GM12878 (cell line): ENCODE results near the gene RIMS1. TPM values are rescaled to one million over a fixed set of nuclear protein-coding genes. Genes with fewer than 3 reads are reported as not detected.

Experiments
- BHLHE40 ChIP-seq, 2 experiments: fragments of 450-650 bp in 1 of 2; IDR thresholded peaks; 2 replicates each; pipeline ENCODE4 v1.6.1; 2011 to 2017; ENCODE audit warnings: low read depth in 2 of 2, borderline replicate concordance in 1 of 2, improper control_type of control experiment in 1 of 2, low read length in 1 of 2, mild to moderate bottlenecking in 1 of 2
- MAX ChIP-seq: IDR thresholded peaks from 2 replicates; pipeline ENCODE4 v1.6.1; 2012; ENCODE audit warnings: low read depth, low read length, improper control_type of control experiment
- ZBTB40 ChIP-seq: fragments of 450-650 bp; IDR thresholded peaks from 2 replicates; pipeline ENCODE4 v1.6.1; 2016; ENCODE audit warnings: mild to moderate bottlenecking, moderate library complexity, borderline replicate concordance
- ZNF24 ChIP-seq: fragments of 450-650 bp; IDR thresholded peaks from 2 replicates; pipeline ENCODE4 v1.6.1; 2017; ENCODE audit warnings: antibody characterized with exemption, mild to moderate bottlenecking
- polyA plus RNA-seq, 11 experiments: library from polyadenylated mRNA; depleted of rRNA in 4 of 11; unstranded in 6 of 11; stranded (reverse) in 5 of 11; fragments of >200 nt; fragmentation: Nextera tagmentation in 4 of 11; fragmentation: Illumina TruSeq in 1 of 11; extraction: Ambion mirVana in 4 of 11; extraction: Trizol in 1 of 11; gene quantifications; 1 replicate in 1 of 11; 2 replicates in 10 of 11; pipeline versions ENCODE4 v1.2.1 to v1.2.3, GENCODE V29; 2011 to 2016; ENCODE audit warnings: inconsistent platforms in 2 of 11, missing spikeins in 2 of 11, low read depth in 1 of 11
- total RNA-seq, 4 experiments: library from RNA; depleted of rRNA in 3 of 4; stranded (reverse); fragments of >200 nt in 3 of 4; fragmentation: Illumina TruSeq in 1 of 4; extraction: Trizol in 1 of 4; gene quantifications; 2 replicates each; pipeline versions ENCODE4 v1.2.1 to v1.2.3, GENCODE V29; 2013 to 2021
- TF ChIP-seq, protein P1 (sequence below): fragments of 450-650 bp; IDR thresholded peaks from 2 replicates; pipeline ENCODE4 v1.6.1; 2016; ENCODE audit warnings: mild to moderate bottlenecking
- TF ChIP-seq, protein P2 (sequence below): fragments of 450-650 bp; formaldehyde crosslinking; IDR thresholded peaks from 2 replicates; pipeline ENCODE4 v1.4.0; 2022; ENCODE audit warnings: mild to moderate bottlenecking, moderate library complexity
- TF ChIP-seq, protein P3 (sequence below): fragments of 450-650 bp; IDR thresholded peaks from 2 replicates; pipeline ENCODE4 v1.6.1; 2014; ENCODE audit warnings: mild to moderate bottlenecking

Gene RIMS1
- total and polyA plus RNA-seq, 10 of the 15 experiments (the other 5 are each of a cell fraction or from before 2014, with no cell fraction given) = 0.05 to 0.76 (median 0.23) TPM

DNA sequence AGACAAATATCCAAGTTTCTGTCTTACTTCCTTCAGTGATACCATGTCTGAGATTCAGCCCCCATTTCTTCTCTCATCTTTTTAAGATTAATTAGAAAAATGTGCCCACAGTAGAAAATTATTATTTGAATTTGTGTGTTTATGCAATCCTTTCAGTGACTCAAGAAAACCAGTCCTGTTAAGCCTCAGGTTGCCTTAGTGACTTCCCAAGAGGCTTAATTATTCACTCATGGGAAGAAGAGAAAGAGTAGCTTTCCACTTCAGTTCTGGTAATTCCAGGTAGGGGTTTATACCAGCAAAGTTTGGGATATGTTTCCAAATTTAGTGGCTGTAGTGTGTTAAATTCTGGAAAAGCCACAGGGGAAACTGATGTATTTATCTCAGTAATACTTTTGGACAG, 149.1 kb downstream of the RIMS1 start (continued):
- TF ChIP-seq, protein P1, sequence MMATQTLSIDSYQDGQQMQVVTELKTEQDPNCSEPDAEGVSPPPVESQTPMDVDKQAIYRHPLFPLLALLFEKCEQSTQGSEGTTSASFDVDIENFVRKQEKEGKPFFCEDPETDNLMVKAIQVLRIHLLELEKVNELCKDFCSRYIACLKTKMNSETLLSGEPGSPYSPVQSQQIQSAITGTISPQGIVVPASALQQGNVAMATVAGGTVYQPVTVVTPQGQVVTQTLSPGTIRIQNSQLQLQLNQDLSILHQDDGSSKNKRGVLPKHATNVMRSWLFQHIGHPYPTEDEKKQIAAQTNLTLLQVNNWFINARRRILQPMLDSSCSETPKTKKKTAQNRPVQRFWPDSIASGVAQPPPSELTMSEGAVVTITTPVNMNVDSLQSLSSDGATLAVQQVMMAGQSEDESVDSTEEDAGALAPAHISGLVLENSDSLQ = no peak
- TF ChIP-seq MAX (no peak), BHLHE40 (IDR thresholded peaks at IDR 0.05; ENCODE audit: borderline replicate concordance in 1 of 2, low read depth in 2 of 2, low read length in 1 of 2) (no peak), ZBTB40 (no peak), ZNF24 (no peak)
- TF ChIP-seq, protein P2, sequence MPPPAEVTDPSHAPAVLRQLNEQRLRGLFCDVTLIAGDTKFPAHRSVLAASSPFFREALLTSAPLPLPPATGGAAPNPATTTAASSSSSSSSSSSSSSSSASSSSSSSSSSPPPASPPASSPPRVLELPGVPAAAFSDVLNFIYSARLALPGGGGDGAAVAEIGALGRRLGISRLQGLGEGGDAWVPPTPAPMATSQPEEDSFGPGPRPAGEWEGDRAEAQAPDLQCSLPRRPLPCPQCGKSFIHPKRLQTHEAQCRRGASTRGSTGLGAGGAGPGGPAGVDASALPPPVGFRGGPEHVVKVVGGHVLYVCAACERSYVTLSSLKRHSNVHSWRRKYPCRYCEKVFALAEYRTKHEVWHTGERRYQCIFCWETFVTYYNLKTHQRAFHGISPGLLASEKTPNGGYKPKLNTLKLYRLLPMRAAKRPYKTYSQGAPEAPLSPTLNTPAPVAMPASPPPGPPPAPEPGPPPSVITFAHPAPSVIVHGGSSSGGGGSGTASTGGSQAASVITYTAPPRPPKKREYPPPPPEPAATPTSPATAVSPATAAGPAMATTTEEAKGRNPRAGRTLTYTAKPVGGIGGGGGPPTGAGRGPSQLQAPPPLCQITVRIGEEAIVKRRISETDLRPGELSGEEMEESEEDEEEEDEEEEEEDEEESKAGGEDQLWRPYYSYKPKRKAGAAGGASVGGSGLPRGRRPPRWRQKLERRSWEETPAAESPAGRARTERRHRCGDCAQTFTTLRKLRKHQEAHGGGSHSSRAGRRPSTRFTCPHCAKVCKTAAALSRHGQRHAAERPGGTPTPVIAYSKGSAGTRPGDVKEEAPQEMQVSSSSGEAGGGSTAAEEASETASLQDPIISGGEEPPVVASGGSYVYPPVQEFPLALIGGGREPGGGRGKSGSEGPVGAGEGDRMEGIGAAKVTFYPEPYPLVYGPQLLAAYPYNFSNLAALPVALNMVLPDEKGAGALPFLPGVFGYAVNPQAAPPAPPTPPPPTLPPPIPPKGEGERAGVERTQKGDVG (CRISPR knock-in tag) = no peak
- TF ChIP-seq, protein P3, sequence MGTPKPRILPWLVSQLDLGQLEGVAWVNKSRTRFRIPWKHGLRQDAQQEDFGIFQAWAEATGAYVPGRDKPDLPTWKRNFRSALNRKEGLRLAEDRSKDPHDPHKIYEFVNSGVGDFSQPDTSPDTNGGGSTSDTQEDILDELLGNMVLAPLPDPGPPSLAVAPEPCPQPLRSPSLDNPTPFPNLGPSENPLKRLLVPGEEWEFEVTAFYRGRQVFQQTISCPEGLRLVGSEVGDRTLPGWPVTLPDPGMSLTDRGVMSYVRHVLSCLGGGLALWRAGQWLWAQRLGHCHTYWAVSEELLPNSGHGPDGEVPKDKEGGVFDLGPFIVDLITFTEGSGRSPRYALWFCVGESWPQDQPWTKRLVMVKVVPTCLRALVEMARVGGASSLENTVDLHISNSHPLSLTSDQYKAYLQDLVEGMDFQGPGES = no peak
